ENCODE results near the gene PCNX1.

The PCNX1 gene

GRCh38 chr14:71150737-71151136 is 243.5 kb downstream of the PCNX1 start:
- Histone ChIP-seq H2AFZ (ENCODE audit: low read length, unreplicated experiment) (no peak overlapping the region), H3K27ac (ENCODE audit: low read depth, low read length) (no peak overlapping the region), H3K36me3 (ENCODE audit: insufficient read depth, low read length) (no peaks in the 10 kb centered on the region), H3K27me3 (ENCODE audit: insufficient read depth, low read length) (no peaks in the 10 kb centered on the region), H3K4me1 (ENCODE audit: control insufficient read depth, insufficient read depth, low read length, unreplicated experiment) (no peaks in the 10 kb centered on the region), H3K79me2 (ENCODE audit: control insufficient read depth, insufficient read depth, low read length, unreplicated experiment) (no peaks in the 10 kb centered on the region), H3K4me3 (ENCODE audit: low read depth, low read length) (no peak overlapping the region)

- Histone ChIP-seq H3K4me3 (ENCODE audit: low read depth, low read length) (no peak overlapping the region), H2AFZ (ENCODE audit: low read length, unreplicated experiment) (no peak overlapping the region), H3K27ac (ENCODE audit: low read depth, low read length) (no peak overlapping the region), H3K79me2 (ENCODE audit: control insufficient read depth, insufficient read depth, low read length, unreplicated experiment) (no peaks in the 10 kb centered on the region), H3K36me3 (ENCODE audit: insufficient read depth, low read length) (no peaks in the 10 kb centered on the region), H3K4me1 (ENCODE audit: control insufficient read depth, insufficient read depth, low read length, unreplicated experiment) (no peaks in the 10 kb centered on the region), H3K27me3 (ENCODE audit: insufficient read depth, low read length) (no peaks in the 10 kb centered on the region)
These were observed 248.5 kb downstream of the PCNX1 start for GRCh38 chr14:71155743-71156142.

GRCh38 chr14:71163050-71163841 is 256.0 kb downstream of the PCNX1 start:
- H3K79me2 ChIP-seq (ENCODE audit: control insufficient read depth, insufficient read depth, low read length, unreplicated experiment), result no peaks in the 10 kb centered on the region
- H3K36me3 ChIP-seq (ENCODE audit: insufficient read depth, low read length), result no peaks in the 10 kb centered on the region
- H3K4me1 ChIP-seq (ENCODE audit: control insufficient read depth, insufficient read depth, low read length, unreplicated experiment), result peaks cover 4% of the 10 kb centered on the region
- no peak overlapping the region for H3K27ac ChIP-seq (ENCODE audit: low read depth, low read length)
- H3K27me3 ChIP-seq (ENCODE audit: insufficient read depth, low read length), result no peaks in the 10 kb centered on the region
- H3K4me3 ChIP-seq (ENCODE audit: low read depth, low read length), result no peak overlapping the region
- H2AFZ ChIP-seq (ENCODE audit: low read length, unreplicated experiment), result no peak overlapping the region

GRCh38 chr14:71163842-71164629 is 256.8 kb downstream of the PCNX1 start:
- peaks cover 4% of the 10 kb centered on the region for H3K4me1 ChIP-seq (ENCODE audit: control insufficient read depth, insufficient read depth, low read length, unreplicated experiment)

More at GRCh38 chr14:71163842-71164629, 256.8 kb downstream of the PCNX1 start:
- H3K36me3 ChIP-seq (ENCODE audit: insufficient read depth, low read length), result no peaks in the 10 kb centered on the region
- H3K4me3 ChIP-seq (ENCODE audit: low read depth, low read length), result no peak overlapping the region
- no peaks in the 10 kb centered on the region for H3K27me3 ChIP-seq (ENCODE audit: insufficient read depth, low read length)
- H3K79me2 ChIP-seq (ENCODE audit: control insufficient read depth, insufficient read depth, low read length, unreplicated experiment), result no peaks in the 10 kb centered on the region
- H3K27ac ChIP-seq (ENCODE audit: low read depth, low read length), result no peak overlapping the region
- no peak overlapping the region for H2AFZ ChIP-seq (ENCODE audit: low read length, unreplicated experiment)
